HG03066 (cell line): Measurements from ENCODE around the gene STXBP5L.
"Not testable (repeated sequence)": the region's sequence is repeated elsewhere in the genome, so short reads cannot be mapped to it uniquely, and the experiment has no call there.

Source experiments
- ATAC-seq: cut with Tn5 transposase; IDR thresholded peaks from one replicate; pipeline ENCODE4 v1.9.1; 2021; ENCODE audit warnings: low read depth; ENCODE audit not compliant: unreplicated experiment

Gene STXBP5L

GRCh38 chr3:121223116-121223515 is 315.1 kb downstream of the STXBP5L start:
- ATAC-seq, result no peak

GRCh38 chr3:121228971-121229370 is 321.0 kb downstream of the STXBP5L start:
- no peak for ATAC-seq

- not testable (repeated sequence) for ATAC-seq
These were observed 322.2 kb downstream of the STXBP5L start for GRCh38 chr3:121230194-121230593.

GRCh38 chr3:121231872-121232271 is 323.9 kb downstream of the STXBP5L start:
- no peak for ATAC-seq

GRCh38 chr3:121232309-121233225 is 324.6 kb downstream of the STXBP5L start:
- no peak for ATAC-seq

GRCh38 chr3:121243208-121243607 is 335.2 kb downstream of the STXBP5L start:
- ATAC-seq, result no peak

- ATAC-seq, result no peak
These were observed 344.7 kb downstream of the STXBP5L start for GRCh38 chr3:121252676-121253075.

GRCh38 chr3:121269389-121269788 is 361.4 kb downstream of the STXBP5L start:
- no peak for ATAC-seq

- no peak for ATAC-seq
These were observed 366.4 kb downstream of the STXBP5L start for GRCh38 chr3:121274411-121274810.

- ATAC-seq, result no peak
These were observed 387.4 kb downstream of the STXBP5L start for GRCh38 chr3:121295452-121295851.

GRCh38 chr3:121295979-121296378 is 388.0 kb downstream of the STXBP5L start:
- ATAC-seq, result no peak

GRCh38 chr3:121324320-121324719 is 416.3 kb downstream of the STXBP5L start:
- ATAC-seq, result no peak

GRCh38 chr3:121330118-121330517 is 422.1 kb downstream of the STXBP5L start:
- no peak for ATAC-seq

- ATAC-seq, result no peak
These were observed 422.6 kb downstream of the STXBP5L start for GRCh38 chr3:121330634-121331033.

- not testable (repeated sequence) for ATAC-seq
These were observed 448.0 kb downstream of the STXBP5L start for GRCh38 chr3:121355960-121356359.

GRCh38 chr3:121362035-121362734 is 454.2 kb downstream of the STXBP5L start:
- no peak for ATAC-seq

GRCh38 chr3:121388308-121388707 is 480.3 kb downstream of the STXBP5L start:
- not testable (repeated sequence) for ATAC-seq

- ATAC-seq, result not testable (repeated sequence)
These were observed 488.0 kb downstream of the STXBP5L start for GRCh38 chr3:121395967-121396366.

GRCh38 chr3:121398051-121398450 is 490.0 kb downstream of the STXBP5L start:
- ATAC-seq, result not testable (repeated sequence)

- ATAC-seq, result no peak
These were observed 491.8 kb downstream of the STXBP5L start for GRCh38 chr3:121399820-121400219.

- no peak for ATAC-seq
These were observed 497.6 kb downstream of the STXBP5L start for GRCh38 chr3:121405631-121406030.

- ATAC-seq, result no peak
These were observed 503.5 kb downstream of the STXBP5L start for GRCh38 chr3:121411523-121411922.
